H1 (cell line): ENCODE measurements around the gene LOXHD1. TPM values are rescaled to one million over a fixed set of nuclear protein-coding genes. Genes with fewer than 3 reads are reported as not detected.

Source experiments
- CTCF ChIA-PET: fragments of 300-600 bp; sonication (Branson Sonifier 250); formaldehyde crosslinking; loops from one replicate; lab custom pipeline; 2021; ENCODE audit not compliant: partially characterized antibody; lab: Charles Lee
- POLR2A ChIA-PET: fragments of 300-600 bp; sonication (Branson Sonifier 250); formaldehyde crosslinking; loops from one replicate; lab custom pipeline; 2021; ENCODE audit warnings: inconsistent platforms; ENCODE audit not compliant: partially characterized antibody; lab: Charles Lee
- DNase-seq, 2 experiments: peaks; one replicate each; pipeline versions ENCODE4 v3.0.0 to v3.0.0-alpha.2; 2010 to 2022; ENCODE audit warnings: low spot score in 2 of 2, low read depth in 1 of 2, mixed read lengths in 1 of 2
- FAIRE-seq: peaks from 2 replicates; lab custom pipeline; 2011; peaks lifted over from hg19 to GRCh38; lab: Jason Lieb, UNC
- H2AFZ ChIP-seq: 2 replicates; pipeline ENCODE4 v1.8.1; 2012; ENCODE audit warnings: low read length, inconsistent platforms
- H2AK5ac ChIP-seq: 2 replicates; pipeline ENCODE4 v1.6.1; 2013; ENCODE audit warnings: low read depth, low read length
- H2BK120ac ChIP-seq: replicated peaks from 2 replicates; pipeline ENCODE3; 2013; ENCODE audit warnings: low read depth, low read length, inconsistent platforms
- H2BK12ac ChIP-seq: 2 replicates; pipeline ENCODE4 v1.6.1; 2013; ENCODE audit warnings: low read depth, low read length
- H2BK15ac ChIP-seq: 2 replicates; pipeline ENCODE4 v1.6.1; 2013; ENCODE audit warnings: low read length
- H2BK20ac ChIP-seq: 2 replicates; pipeline ENCODE4 v1.6.1; 2013; ENCODE audit warnings: low read length
- H2BK5ac ChIP-seq: 2 replicates; pipeline ENCODE4 v1.6.1; 2013; ENCODE audit warnings: low read depth, low read length
- H3K14ac ChIP-seq: 2 replicates; pipeline ENCODE4 v1.6.1; 2013; ENCODE audit warnings: inconsistent platforms; ENCODE audit not compliant: insufficient read length
- H3K18ac ChIP-seq: 2 replicates; pipeline ENCODE4 v1.6.1; 2013; ENCODE audit warnings: low read length; ENCODE audit errors: extremely low read depth
- H3K23ac ChIP-seq: 2 replicates; pipeline ENCODE4 v1.6.1; 2013; ENCODE audit warnings: inconsistent platforms; ENCODE audit not compliant: insufficient read length
- H3K23me2 ChIP-seq: 2 replicates; pipeline ENCODE4 v1.6.1; 2013; ENCODE audit warnings: low read depth, low read length
- H3K27ac ChIP-seq: 2 replicates; pipeline ENCODE4 v1.6.1; 2011; ENCODE audit warnings: low read depth, low read length, inconsistent platforms
- H3K27me3 ChIP-seq, 4 experiments: replicated peaks in 1 of 4; 1 replicate in 1 of 4; 2 replicates in 3 of 4; pipeline versions ENCODE4 v1.6.1 to v1.8.1; 2011 to 2013; ENCODE audit warnings: low read length in 3 of 4, mild to moderate bottlenecking in 3 of 4, inconsistent platforms in 2 of 4, mixed read lengths in 2 of 4, moderate library complexity in 1 of 4; ENCODE audit not compliant: control insufficient read depth in 3 of 4, insufficient read depth in 3 of 4; ENCODE audit errors: extremely low read depth in 1 of 4
- H3K36me3 ChIP-seq, 4 experiments: 2 replicates each; pipeline versions ENCODE4 v1.6.1 to v1.8.1; 2011 to 2013; ENCODE audit warnings: mild to moderate bottlenecking in 4 of 4, low read length in 3 of 4, moderate library complexity in 2 of 4, control low read depth in 1 of 4, inconsistent platforms in 1 of 4; ENCODE audit not compliant: insufficient read depth in 4 of 4, control insufficient read depth in 2 of 4
- H3K4ac ChIP-seq: replicated peaks from 2 replicates; pipeline ENCODE3; 2013; ENCODE audit warnings: low read length, low read depth, mixed read lengths, inconsistent platforms; ENCODE audit not compliant: insufficient read length
- H3K4me1 ChIP-seq, 4 experiments: replicated peaks in 1 of 4; 1 replicate in 1 of 4; 2 replicates in 3 of 4; pipeline versions ENCODE4 v1.6.1 to v1.8.1; 2011 to 2013; ENCODE audit warnings: low read length in 3 of 4, inconsistent platforms in 2 of 4, mixed read lengths in 1 of 4; ENCODE audit not compliant: insufficient read depth in 4 of 4, control insufficient read depth in 3 of 4
- H3K4me2 ChIP-seq, 2 experiments: 2 replicates each; pipeline versions ENCODE4 v1.6.1 to v1.8.1; 2011 to 2013; ENCODE audit warnings: low read depth in 2 of 2, low read length in 2 of 2, control low read depth in 1 of 2, inconsistent platforms in 1 of 2, mild to moderate bottlenecking in 1 of 2; ENCODE audit not compliant: insufficient read depth in 1 of 2
- H3K4me3 ChIP-seq, 4 experiments: fragments of 200-600, 300-600 bp in 1 of 4; sonication (generic), shearing (Covaris generic), sonication (Bioruptor Twin) in 1 of 4; 2 replicates each; pipeline versions ENCODE4 v1.5.1 to v1.8.1; 2011 to 2016; ENCODE audit warnings: low read length in 4 of 4, low read depth in 3 of 4, control low read depth in 2 of 4, inconsistent platforms in 2 of 4, mild to moderate bottlenecking in 2 of 4, mixed read lengths in 1 of 4, moderate library complexity in 1 of 4; ENCODE audit not compliant: insufficient read depth in 2 of 4; ENCODE audit errors: extremely low read depth in 1 of 4
- H3K56ac ChIP-seq: replicated peaks from 2 replicates; pipeline ENCODE3; 2013; ENCODE audit warnings: low read depth, mild to moderate bottlenecking, mixed read lengths, low read length, inconsistent platforms; ENCODE audit not compliant: insufficient read length
- H3K79me1 ChIP-seq: 2 replicates; pipeline ENCODE4 v1.6.1; 2013; ENCODE audit warnings: low read depth, low read length, control low read depth
- H3K79me2 ChIP-seq, 2 experiments: 2 replicates each; pipeline versions ENCODE4 v1.6.1 to v1.8.1; 2012 to 2013; ENCODE audit warnings: low read length in 2 of 2, mild to moderate bottlenecking in 2 of 2, inconsistent platforms in 1 of 2; ENCODE audit not compliant: insufficient read depth in 2 of 2, control insufficient read depth in 1 of 2
- H3K9ac ChIP-seq, 4 experiments: replicated peaks in 1 of 4; 1 replicate in 1 of 4; 2 replicates in 3 of 4; pipeline versions ENCODE4 v1.6.1 to v1.8.1; 2011 to 2013; ENCODE audit warnings: low read depth in 3 of 4, low read length in 3 of 4, control low read depth in 2 of 4, mild to moderate bottlenecking in 2 of 4, moderate library complexity in 2 of 4, inconsistent platforms in 1 of 4; ENCODE audit errors: extremely low read depth in 1 of 4
- H3K9me3 ChIP-seq, 2 experiments: 2 replicates each; pipeline versions ENCODE4 v1.6.1 to v1.8.1; 2012 to 2013; ENCODE audit warnings: mild to moderate bottlenecking in 2 of 2, moderate library complexity in 2 of 2, control low read depth in 1 of 2, inconsistent platforms in 1 of 2, low read depth in 1 of 2, low read length in 1 of 2, mixed read lengths in 1 of 2; ENCODE audit not compliant: insufficient read depth in 2 of 2
- H4K20me1 ChIP-seq, 2 experiments: replicated peaks in 1 of 2; 2 replicates each; pipeline versions ENCODE3 to v1.8.1; 2011 to 2013; ENCODE audit warnings: inconsistent platforms in 2 of 2, low read length in 2 of 2, mild to moderate bottlenecking in 1 of 2; ENCODE audit not compliant: insufficient read depth in 2 of 2, control insufficient read depth in 1 of 2
- H4K5ac ChIP-seq: 2 replicates; pipeline ENCODE4 v1.6.1; 2013; ENCODE audit warnings: low read length, low read depth, mixed read lengths, inconsistent platforms; ENCODE audit not compliant: insufficient read length
- H4K8ac ChIP-seq: 2 replicates; pipeline ENCODE4 v1.8.0; 2013; ENCODE audit warnings: mild to moderate bottlenecking, moderate library complexity, low read length, inconsistent platforms; ENCODE audit not compliant: insufficient read depth; ENCODE audit errors: extremely low read depth
- H4K91ac ChIP-seq: replicated peaks from 2 replicates; pipeline ENCODE3; 2013; ENCODE audit warnings: low read length, mixed read lengths, inconsistent platforms; ENCODE audit not compliant: insufficient read length
- BCL11A ChIP-seq, 2 experiments: IDR thresholded peaks; one replicate each; pipeline ENCODE4 v1.6.1; 2011; ENCODE audit warnings: low read depth in 2 of 2, low read length in 2 of 2, mild to moderate bottlenecking in 2 of 2
- CTCF ChIP-seq, 3 experiments: IDR thresholded peaks; 1 replicate in 2 of 3; 2 replicates in 1 of 3; pipeline versions ENCODE4 v1.5.1 to v1.6.1; 2011; ENCODE audit warnings: low read length in 3 of 3, mild to moderate bottlenecking in 3 of 3, inconsistent platforms in 2 of 3, low read depth in 1 of 3, moderate library complexity in 1 of 3; ENCODE audit not compliant: insufficient read depth in 1 of 3; ENCODE audit errors: control extremely low read depth in 1 of 3
- EZH2 ChIP-seq: fragments of 200-600 bp; sonication (generic); IDR thresholded peaks from 2 replicates; pipeline ENCODE4 v1.7.1; 2012; ENCODE audit warnings: low read depth, mild to moderate bottlenecking, moderate library complexity, low read length, inconsistent platforms; ENCODE audit not compliant: severe bottlenecking
- FOSL1 ChIP-seq: IDR thresholded peaks from 2 replicates; pipeline ENCODE4 v1.6.1; 2011; ENCODE audit warnings: mild to moderate bottlenecking, low read depth, low read length, moderate library complexity; ENCODE audit not compliant: insufficient read depth
- KDM1A ChIP-seq: fragments of 200-600, 300-600 bp; sonication (generic); IDR thresholded peaks from 2 replicates; pipeline ENCODE4 v1.7.1; 2016; ENCODE audit warnings: mild to moderate bottlenecking, low read length, borderline replicate concordance
- RBBP5 ChIP-seq: IDR thresholded peaks from 2 replicates; pipeline ENCODE4 v1.7.1; 2012; ENCODE audit warnings: low read depth, mild to moderate bottlenecking, inconsistent platforms, low read length, moderate library complexity, borderline replicate concordance
- SIX5 ChIP-seq: IDR thresholded peaks from 2 replicates; pipeline ENCODE4 v1.6.1; 2011; ENCODE audit warnings: mild to moderate bottlenecking, low read depth, low read length
- SP4 ChIP-seq: IDR thresholded peaks from 2 replicates; pipeline ENCODE4 v1.6.1; 2012; ENCODE audit warnings: low read length, inconsistent platforms
- USF2 ChIP-seq: IDR thresholded peaks from 2 replicates; pipeline ENCODE4 v1.6.1; 2011; ENCODE audit warnings: low read length, improper control_type of control experiment
- WGBS, 2 experiments: shearing (Covaris generic) in 1 of 2; methylation state at CpG; one replicate each; pipeline versions ENCODE4 v1.1.6 to v1.1.7; 2013 to 2015; ENCODE audit warnings: low lambda C conversion rate in 2 of 2, mixed read lengths in 2 of 2, inconsistent platforms in 1 of 2, low coverage in 1 of 2, missing lambda C conversion rate in 1 of 2; ENCODE audit not compliant: insufficient replicate concordance in 2 of 2, insufficient coverage in 1 of 2, insufficient read length in 1 of 2; ENCODE audit errors: extremely low coverage in 1 of 2, missing lambda C conversion rate in 1 of 2; 5-methylcytosine and 5-hydroxymethylcytosine counted together
- polyA plus RNA-seq, 7 experiments: library from polyadenylated mRNA; depleted of rRNA in 3 of 7; stranded (reverse) in 5 of 7; unstranded in 2 of 7; fragments of >200 nt in 5 of 7; fragments of 200-250 nt in 2 of 7; gene quantifications; 1 replicate in 5 of 7; 2 replicates in 1 of 7; 4 replicates in 1 of 7; pipeline versions ENCODE4 v1.2.1 to v1.2.3, GENCODE V29; 2011 to 2013; ENCODE audit warnings: missing spikeins in 2 of 7, mixed read lengths in 2 of 7
- total RNA-seq: library from RNA; stranded (reverse); fragmentation: NEBNext Ultra II Directional; extraction: Animal tissue kit (Norgen Biotek cat#: 25700); gene quantifications from 2 replicates; pipeline ENCODE4 v1.2.1, GENCODE V29; 2021

The LOXHD1 gene
- total and polyA plus RNA-seq, 2 of the 8 experiments (the other 6 are each of a cell fraction or from before 2014, with no cell fraction given) = 0.02 TPM; not detected in 1

DNA sequence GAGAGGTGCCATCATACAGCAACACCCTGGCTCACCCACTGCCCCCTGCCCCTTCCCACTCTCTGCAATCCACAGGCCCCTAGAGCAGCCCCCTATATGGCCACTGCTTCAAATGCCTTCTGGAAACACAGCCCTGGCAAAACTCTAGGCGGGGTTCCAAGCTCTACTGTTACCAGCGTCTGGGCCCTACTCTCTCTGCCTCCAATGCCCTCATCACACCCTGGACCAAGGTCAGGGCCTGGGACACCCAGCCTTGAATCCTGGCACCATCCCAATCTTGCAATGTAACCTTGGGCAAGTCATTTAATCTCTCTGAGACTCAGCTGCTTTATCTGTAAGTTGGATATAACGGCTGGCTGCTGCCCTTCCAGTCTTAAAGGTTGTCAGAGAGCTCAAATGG, 39.2 kb upstream of the LOXHD1 start:
- Histone ChIP-seq H3K14ac (no peak overlapping the region), H4K8ac (no peak overlapping the region), H3K18ac (no peak overlapping the region), H3K23me2 (peaks cover 7% of the 10 kb centered on the region; the same call in 1 of the 2 replicates), H4K5ac (no peak overlapping the region), H4K20me1 (no peaks in the 10 kb centered on the region), H3K27me3 (no peaks in the 10 kb centered on the region), H3K23ac (no peak overlapping the region), H2AFZ (no peak overlapping the region), H3K4me3 (no peak overlapping the region), H2BK5ac (no peak overlapping the region), H3K4me1 (peaks cover 0 to 10% (median 2%) of the 10 kb centered on the region in 4 experiments; a peak in 5 of 7 replicates), H4K91ac (no peak overlapping the region), H2BK12ac (no peak overlapping the region), H3K56ac (no peak overlapping the region), H2BK120ac (no peak overlapping the region), H3K4me2 (no peak overlapping the region), H3K9me3 (no peaks in the 10 kb centered on the region), H3K79me1 (no peaks in the 10 kb centered on the region), H3K27ac (no peak overlapping the region), H2BK20ac (no peak overlapping the region), H3K4ac (no peak overlapping the region), H3K79me2 (no peaks in the 10 kb centered on the region), H2AK5ac (no peak overlapping the region), H3K36me3 (no peaks in the 10 kb centered on the region), H3K9ac (no peak overlapping the region), H2BK15ac (no peak overlapping the region)
- TF ChIP-seq RBBP5 = no peak
- no peak for TF ChIP-seq SP4
- no peak for TF ChIP-seq KDM1A
- no peak for TF ChIP-seq EZH2
- no peak for TF ChIP-seq FOSL1
- no peak for TF ChIP-seq SIX5
- no peak for TF ChIP-seq CTCF (IDR thresholded peaks at IDR 0.05; ENCODE audit: control extremely low read depth in 1 of 3, insufficient read depth in 1 of 3, low read depth in 1 of 3, low read length in 3 of 3)
- TF ChIP-seq BCL11A (IDR thresholded peaks at IDR 0.05; ENCODE audit: low read depth in 2 of 2, low read length in 2 of 2) = no peak
- no peak for TF ChIP-seq USF2
- ChIA-PET CTCF (interaction anchor here (0.6 to 1.7 kb wide), 2 partner anchors 38 to 264 kb away, joined by 3 to 6 read pairs; no protein-coding TSS in a partner anchor), POLR2A (interaction anchor here (1.6 kb wide), 1 partner anchor 8 kb away, joined by 3 read pairs; no protein-coding TSS in a partner anchor)
- WGBS, 2 experiments = 89% methylated on average over 3 of the region's 3 CpGs; no CpG with 5 or more reads in 1 of the 2 experiments
- FAIRE-seq (no peak), DNase-seq (no peak)
